ENCODE results near the gene GBX1.

DNA sequence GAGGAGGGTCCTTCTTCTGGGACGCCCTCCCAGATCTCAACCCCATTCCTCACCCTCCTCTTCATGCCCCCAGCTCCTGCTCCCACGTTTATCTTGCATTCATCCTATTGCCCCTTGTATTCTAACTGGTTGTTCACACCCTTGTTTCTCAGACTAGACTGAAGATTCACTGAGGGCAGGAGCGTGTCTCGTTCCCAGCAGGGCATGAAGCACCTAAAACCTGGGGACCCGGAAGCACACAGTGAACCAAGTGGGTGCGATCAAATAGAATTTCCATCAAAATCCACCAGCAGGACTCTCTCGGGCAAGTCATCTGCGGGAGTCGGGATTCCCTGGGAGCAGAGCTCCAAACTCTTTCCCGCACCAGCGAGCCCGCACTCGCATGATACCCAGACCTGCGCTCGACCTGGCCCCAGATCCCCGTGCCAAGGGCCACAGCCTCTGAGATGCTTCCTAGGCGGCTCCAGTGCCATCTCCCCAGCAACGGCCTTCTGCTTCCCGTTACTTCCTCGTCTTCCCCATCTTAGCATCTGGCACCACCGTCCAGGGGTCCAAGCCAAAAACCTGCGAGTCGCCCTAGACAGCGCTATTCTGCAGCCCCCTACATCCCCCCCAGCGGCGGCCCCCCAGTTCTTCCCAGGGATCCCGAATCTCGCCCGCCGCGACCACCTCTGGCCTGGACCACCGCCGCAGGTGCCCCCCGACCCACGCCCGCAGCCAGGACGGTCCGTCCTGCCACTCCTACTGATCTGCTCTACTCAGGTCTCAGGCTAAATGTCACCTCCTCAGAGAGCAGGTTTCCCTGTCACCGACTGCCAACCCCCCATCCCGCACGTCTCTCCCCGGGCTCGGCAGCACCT, 6.1 kb upstream of the GBX1 start:
- TF ChIP-seq FOXA1 (IDR thresholded peaks at IDR 0.05) (no peak), SUZ12 (IDR thresholded peaks at IDR 0.05) (no peak)

All from HEK293T (cell line).